ENCODE results near the gene FAM120C.

- TF ChIP-seq CTCF (conservative IDR thresholded peaks at IDR 0.05; ENCODE audit: low read depth, low read length) (no peak), EZH2 (IDR thresholded peaks at IDR 0.05; ENCODE audit: low read length, unreplicated experiment) (no peak)
Observed at GRCh38 chrX:54064564-54064963, 118.5 kb downstream of the FAM120C start.

All from PC-3 (cell line).